ENCODE results near the gene MTG1.

Gene MTG1, protein sequence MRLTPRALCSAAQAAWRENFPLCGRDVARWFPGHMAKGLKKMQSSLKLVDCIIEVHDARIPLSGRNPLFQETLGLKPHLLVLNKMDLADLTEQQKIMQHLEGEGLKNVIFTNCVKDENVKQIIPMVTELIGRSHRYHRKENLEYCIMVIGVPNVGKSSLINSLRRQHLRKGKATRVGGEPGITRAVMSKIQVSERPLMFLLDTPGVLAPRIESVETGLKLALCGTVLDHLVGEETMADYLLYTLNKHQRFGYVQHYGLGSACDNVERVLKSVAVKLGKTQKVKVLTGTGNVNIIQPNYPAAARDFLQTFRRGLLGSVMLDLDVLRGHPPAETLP

DNA sequence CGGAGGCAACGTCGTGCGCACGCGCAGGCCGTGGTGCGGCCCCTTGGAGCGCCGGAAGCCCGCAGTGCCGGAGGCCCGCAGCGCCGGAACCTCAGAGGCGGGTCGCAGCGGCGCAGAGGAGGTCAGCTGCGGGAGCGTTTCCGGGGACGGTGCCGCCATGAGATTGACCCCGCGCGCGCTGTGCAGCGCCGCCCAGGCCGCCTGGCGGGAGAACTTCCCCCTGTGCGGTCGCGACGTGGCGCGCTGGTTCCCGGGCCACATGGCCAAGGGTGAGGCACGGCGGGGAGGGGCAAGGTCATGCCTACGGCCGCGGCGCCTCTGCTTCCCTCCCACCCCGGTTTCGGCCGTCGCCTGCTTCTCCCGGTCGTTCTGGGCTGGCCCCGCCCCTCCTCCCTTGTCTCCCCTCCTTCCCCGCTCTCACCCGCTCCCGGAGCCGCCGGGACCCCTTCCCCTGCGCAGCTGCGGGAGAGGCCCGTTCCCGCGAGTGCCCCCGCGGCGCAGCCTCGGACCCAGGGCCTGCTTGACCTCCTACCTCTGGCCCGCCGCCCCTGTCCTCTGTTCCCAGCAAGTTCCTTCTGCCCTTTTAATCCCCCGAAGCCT lies at the start of gene MTG1:
Gene MTG1, plus strand, starts transcription at position 94 of the 600 bp plus-strand sequence. Its CDS starts 64 bp downstream, at position 158.
- peak; percentile 47 to 73 for DNase-seq

DNA sequence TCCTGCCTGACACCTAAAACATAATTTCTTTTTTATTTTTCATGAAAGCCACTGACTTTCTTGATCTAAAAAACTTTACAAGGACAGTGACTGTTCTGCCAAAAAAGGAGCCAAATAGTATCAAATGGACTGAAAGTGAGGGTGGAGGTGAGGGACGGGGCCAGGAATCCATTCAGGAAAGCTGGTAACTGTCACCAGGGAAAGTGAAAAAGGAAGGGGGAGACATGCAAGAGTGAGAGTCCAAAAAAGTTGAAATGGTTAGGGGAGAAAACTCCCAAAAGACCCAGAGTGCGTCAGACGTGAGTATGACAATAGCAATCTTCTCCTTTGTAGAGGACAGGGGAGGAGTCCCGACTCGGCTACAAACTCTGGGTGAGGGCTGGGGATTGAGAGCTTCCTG lies 49.7 kb upstream of the MTG1 start:
- no peak for DNase-seq

DNA sequence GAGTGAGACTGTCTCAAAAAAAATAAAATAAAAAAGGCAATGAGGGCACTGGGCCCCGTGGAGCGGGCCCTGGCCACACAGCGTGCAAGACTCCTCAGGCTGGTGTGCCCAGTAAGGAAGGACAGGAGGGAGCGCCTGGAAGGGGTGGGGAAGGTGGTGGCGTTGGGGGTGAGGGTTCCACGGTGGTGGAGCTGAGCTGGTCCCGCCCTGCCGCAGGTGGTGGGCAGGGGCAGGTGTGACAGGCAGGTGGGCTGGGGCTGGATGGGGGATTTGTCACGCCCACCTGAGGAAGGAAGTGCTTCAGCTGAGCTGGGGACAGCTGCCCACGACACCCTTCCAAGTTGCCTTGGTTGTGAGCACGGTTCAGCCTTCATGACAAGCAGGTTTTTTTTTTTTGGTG lies 47.5 kb upstream of the MTG1 start:
- DNase-seq: no peak

DNA sequence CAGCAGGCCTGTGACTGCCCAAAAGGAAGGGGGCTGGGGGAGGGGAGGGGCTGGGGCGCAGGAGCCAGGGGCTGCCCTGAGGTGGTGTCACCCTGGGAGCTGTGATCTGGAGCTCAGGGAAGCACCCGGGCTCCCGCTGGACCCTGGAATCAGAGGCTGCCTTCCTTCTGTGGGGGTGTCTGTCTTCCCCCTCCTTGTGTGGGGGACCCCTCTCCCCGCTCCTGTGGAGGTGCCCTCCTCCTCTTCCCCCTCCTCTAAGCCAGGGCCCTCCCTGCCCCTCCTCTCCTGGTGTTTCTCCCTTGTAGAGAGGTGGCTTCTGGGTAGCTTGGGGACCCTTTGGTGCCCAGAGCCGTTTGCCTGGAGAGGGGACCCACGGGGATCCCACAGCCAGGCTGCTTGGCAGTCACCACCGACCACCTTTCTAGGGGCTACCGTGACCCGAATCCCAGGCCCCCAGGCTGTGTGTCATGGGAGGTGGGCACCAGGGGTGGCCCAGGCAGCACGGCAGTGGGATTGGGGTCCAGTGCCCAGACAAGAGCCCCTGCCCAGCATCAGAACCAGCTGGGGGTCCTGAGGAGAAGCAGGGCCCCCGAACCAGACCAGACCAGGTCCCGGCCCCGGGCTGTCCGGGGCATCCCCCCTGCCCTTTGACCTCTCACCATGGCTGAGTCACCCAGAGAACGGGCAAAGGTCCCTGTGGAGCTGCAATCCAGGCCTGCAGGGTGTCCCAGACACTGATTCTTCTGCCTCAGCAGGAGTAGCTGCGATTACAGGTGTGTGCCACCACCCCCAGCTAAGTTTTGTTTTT lies 46.0 kb upstream of the MTG1 start:
- no peak for DNase-seq

DNA sequence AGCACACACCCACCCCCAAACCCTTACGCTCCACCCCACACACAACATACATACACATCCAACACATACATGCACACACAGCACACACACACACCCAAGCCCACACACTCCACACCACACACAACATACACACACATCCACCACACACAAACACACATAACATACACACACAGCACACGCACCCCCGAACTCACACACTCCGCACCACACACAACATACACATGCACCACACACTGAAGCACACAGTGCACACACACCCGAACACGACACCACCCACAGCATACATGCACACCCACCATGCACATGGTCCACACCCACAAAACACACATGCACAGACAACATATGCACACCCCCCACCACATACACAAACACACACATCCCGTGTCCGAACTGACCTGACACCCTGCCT lies 44.8 kb upstream of the MTG1 start:
- no peak for DNase-seq

DNA sequence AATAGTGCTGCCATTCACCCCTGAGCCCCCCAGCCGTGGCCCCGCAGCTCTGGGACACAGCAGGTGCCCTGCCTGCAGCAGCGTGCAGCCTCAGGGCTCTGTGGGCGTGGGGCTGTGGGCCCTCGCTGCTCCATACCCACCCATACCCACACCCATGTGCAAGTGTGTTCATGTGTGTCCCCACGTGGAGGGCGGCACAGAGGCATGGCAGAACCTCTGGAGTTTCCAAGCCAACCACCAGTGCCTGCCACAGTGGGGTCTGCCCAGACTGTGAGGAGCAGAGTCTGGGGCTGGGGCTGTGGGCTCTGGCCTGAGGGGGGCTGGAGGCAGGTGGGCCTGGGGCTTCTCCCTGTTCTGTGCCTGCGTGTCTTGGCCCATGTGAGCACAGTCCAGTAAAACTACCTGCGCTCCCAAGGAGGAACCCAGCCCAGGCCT lies 44.4 kb upstream of the MTG1 start:
- DNase-seq: no peak

DNA sequence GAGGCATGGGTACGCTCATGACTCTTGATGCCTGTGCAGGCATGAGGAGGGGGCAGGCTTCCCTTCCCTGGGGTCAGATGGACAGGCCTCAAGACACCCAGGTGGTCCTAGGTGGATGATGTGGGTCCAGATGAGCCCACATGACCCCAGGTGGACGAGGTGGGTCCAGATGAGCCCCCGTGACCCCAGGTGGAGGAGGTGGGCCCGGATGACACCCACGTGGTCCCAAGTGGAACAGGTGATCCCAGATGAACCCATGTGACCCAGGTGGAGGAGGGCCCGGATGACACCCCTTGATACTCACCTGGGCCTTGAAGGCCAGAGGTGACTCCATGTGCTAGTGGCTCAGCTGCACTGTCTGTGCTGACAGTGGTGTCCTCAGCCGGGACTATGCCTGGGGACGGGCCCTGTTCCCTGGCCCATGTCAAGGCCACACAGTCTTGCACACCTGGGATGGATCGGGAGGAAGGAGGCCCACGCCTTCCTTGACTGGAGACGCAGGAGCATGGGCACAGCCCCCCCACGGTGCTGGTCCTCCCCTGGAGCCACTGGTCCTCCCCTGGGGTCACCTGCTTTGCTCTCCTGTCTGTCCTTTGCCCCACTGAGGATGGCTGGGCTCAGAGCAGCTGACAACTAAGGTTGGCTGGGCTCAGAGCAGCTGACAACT lies 43.5 kb upstream of the MTG1 start:
- no peak for DNase-seq

DNA sequence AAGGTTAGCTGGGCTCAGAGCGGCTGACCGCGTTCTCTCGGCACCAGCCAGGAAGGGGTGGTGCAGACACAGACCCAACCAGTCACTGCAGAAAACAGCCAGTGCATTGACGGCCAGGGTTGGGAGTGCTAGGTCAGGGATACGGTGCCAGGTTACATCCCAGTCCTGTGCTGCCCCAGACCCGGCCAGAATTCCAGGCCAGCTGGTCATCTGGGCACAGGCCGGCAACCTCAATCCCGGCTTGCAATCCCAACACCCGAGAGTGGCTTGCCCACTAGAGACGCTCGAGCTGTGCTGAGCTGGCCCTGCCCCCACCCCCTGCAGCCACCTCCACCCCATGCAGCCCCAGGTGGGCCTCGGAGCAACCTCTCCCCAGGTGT lies 43.0 kb upstream of the MTG1 start:
- DNase-seq: no peak

DNA sequence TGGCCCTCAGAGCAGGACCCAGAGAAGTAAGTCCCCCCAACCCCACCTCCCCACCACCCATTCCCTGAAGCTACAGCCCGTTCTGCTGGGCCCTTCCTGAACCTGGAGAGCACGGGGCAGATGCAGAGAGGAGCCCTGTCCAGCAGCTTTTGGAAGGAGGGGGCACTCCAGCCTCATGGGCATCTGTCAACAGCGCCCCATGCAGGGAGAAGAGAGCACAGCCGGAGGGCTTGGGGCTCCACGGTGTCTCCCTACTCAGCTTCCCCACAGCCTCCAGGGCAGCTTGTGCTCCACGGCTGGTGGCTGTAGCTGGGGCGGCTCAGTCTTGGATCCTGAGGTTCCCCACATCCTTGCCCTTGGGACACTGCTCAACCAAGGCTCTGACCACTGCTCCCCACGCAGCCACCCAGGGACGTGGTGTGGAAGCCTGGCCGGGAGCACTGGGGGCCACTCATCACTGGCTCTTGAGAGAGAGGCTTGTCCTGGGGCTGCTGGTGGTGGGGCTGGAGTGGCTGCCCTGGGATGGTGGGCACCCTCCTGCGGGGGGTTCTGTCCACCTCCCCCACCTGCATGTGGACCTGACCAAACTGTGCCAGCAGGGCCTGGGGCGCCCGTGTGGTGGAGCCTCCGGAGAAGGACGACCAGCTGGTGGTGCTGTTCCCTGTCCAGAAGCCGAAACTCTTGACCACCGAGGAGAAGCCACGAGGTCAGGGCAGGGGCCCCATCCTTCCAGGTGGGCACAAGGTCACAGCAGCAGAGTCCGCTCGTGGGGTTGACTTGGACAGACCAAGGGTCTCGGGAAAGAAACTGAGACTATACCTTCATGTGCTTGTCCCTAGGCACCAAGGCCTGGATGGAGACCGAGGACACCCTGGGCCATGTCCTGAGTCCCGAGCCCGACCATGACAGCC lies 42.3 kb upstream of the MTG1 start:
- DNase-seq: no peak

DNA sequence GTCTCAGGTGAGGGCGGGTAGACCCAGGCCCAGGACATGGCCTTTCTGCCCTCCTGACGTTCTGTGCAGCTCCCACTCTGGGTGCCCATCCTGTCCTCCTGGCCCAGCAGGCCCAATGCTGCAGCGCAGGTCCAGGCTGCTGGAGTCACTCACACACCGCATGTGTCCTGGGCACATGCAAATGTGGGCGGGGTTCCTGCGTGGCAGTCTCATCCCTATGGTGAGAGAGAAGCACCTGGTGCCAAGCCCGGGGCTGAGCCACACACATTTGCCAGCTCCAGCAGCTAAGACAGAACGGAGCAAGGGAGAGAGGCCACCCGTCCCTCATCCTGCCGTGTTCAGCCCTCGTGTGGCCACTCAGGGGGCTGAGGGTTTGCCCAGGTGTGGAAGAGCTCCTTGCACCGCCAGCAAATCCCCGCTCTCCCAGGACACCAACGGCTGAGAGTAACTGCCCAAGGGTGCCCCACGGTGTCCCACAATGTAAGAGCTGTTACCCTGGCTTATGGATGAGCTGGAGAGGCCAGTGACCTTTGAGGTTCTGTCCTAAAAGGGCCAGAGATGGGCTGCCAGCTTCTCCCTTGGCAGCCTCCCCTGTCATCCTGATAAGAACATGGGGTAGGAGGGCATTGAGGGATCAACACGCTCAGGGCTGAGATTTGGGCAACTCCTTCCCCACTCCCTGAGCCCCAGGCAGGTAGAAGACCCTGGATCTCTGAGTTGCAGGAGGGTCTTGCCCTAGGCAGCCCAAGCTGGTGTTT lies 40.6 kb upstream of the MTG1 start:
- no peak for DNase-seq

DNA sequence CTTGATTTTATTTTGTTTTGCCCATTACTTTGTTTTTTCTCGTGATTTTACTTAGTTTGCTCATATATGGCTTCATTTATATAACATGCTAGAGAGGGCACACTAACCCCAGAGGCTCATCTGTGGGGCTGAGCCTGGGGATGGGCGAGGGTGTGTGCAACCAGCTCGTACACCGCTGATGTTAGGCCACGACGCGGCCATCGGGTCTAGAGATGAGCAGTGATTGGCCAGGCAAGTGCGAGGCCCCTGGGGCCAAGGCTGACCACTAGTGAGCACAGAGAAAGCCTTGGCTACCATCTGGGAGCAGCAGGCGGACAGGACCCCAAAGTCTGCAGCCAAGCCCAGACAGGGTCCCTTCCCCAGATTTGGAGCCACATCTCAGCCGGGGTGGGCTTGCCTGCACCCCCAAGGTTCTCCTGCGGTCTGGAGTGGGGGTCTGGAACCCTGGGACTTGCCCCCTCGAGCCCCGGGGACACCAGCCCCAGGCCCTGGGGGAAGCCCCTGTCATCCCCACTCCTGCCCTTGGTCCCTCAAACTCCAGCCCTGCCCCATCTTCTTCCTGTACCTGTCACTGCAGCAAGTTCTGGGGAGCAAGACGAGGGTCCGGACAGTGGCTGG lies 39.9 kb upstream of the MTG1 start:
- DNase-seq: no peak

DNA sequence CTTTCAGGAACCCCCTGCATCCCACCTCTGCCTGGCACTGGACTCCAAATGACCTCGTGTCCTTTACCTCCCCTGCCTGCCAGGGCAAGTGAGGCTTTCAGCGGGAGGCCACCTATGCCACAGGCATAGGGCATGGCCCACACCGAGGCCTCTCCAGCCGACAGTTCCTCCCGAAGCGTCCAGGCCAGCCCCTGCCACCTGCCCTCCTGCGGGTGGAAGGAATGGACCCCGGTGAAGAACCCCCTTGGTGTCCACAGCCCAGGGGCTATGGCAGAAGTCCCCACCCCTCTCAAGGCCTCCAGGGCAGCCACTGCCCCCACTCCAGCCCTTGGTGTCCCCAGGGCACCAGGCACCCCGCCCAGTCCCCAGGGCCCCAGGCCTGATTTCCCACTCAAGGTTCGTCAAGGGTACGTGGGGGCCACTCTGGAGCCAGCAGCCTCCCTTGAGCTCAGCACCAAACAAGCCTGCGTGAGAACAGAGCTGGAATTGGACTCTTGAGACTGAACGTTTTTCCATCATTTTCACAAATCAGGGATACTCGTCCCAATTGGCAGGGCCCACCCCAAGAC lies 39.2 kb upstream of the MTG1 start:
- no peak for DNase-seq

DNA sequence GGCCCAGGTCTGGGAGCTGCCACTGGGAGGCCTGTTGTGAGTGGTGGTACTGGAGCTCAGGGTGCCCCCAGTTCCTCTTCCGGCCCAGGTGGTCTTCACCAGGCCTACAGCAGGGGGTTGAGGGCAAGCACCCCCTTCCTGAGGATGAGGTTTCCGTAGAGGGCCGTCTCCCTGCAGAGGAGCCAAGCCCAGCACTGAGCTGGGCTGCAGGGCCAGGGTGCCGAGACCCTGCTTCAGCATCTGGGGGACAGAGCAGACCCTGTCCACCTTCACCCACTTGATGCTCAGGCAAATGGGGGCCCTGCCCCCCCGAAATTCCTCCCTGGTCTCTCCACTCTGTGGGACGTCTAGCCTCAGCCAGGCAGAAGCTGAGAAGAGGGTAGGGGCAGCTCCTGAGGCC lies 38.7 kb upstream of the MTG1 start:
- no peak for DNase-seq

DNA sequence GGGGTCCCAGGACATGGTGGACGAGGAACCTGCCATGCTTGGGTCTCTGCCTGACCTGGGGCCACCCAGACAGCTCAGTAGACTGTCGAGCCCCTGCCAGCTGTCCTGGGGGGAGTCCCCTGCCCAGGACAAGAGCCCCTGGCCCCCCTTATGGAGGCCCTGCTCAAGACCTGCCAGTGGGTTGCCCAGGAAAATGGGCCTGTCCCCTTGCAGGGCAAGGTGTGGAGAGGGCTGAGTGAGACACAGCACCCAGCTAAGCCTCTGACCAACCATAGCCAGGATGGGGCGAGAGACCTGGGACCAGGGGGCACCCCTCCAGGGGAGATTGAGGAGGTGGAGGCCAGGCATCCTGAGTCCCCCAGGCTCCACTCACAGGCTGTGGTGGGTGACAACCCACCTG lies 38.0 kb upstream of the MTG1 start:
- DNase-seq: no peak

DNA sequence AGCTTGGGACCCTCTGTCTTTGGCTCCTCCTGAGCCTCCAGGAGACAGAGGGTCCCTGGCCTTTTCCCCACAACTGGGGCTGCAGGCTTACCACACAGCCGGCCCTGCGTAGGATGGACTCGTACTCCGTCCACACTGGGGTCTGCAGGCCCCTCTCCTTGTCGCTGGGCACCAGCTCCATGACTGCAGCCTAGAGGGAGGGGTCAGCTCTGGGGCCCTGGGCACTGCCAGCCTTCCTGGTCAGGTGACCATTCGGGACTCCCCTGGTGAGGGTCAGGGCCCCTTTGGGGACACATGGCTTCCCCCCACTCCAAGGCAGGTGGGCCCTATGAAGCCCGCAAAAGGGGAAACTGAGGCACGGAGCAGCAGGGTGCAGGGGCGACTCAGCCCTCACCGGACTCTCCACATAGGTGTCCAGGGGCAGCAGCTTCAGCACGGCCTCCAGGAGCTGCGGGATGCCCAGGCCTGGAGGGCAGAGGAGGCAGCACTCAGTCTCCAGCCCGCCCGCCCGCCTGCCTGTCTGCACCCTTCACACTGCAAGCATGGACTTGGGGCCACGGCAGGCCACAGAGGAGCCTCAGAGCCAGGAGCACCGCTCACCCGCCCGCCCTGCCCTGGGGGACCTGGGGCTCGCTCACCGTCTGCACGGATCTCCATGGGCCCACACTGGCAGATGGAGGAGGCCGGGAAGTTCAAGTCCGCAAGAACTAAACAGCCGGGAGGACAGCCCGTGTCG lies 37.2 kb upstream of the MTG1 start:
- DNase-seq: no peak

DNA sequence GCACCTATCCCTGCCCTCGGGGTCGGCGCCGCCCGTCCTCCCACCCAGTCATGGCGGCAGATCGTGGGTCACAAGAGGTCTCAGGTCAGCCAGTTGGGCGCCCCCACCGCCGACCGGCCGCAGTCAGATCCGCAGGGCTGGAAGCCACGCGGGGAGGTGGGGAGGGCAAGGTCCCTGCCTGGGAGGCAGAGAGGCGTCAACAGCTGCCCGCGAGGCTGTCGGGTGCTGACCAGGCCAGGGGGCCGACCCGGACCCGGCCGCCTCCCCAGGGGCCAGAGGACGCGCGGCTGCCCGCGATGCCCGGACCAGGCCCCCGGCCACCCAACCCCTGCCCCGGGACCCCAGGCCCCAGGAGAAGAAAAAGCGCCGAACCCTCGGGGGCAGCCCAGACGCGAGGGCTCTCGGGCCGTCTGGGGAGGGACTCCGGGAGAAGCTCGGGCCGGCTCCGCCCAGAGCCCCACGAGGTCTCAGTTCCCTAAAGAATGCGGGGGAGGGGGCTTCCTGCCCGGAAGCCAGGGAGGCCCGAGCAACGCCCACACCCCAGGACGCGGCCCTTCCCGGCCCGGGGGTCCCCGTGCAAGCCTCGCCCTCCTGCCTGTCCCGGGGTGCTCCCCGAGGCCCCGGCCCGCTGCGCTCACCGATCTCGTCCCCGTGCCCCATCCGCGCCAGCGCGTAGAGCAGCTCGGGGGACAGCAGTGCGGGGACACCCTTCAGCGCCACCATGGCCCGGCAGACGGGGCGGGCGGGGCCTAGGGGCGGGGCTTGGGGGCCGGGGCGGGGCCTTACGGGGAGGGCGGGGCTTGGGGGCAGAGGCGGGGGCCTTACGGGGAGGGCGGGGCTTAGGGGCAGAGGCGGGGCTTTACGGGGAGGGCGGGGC lies 36.4 kb upstream of the MTG1 start, which contains the start of gene FUOM:
Gene FUOM, minus strand, starts transcription at position 735 of the 877 bp plus-strand sequence. Its CDS starts 12 bp downstream, at position 723.
- peak in 1 of 2 experiments; percentile 37 for DNase-seq

DNA sequence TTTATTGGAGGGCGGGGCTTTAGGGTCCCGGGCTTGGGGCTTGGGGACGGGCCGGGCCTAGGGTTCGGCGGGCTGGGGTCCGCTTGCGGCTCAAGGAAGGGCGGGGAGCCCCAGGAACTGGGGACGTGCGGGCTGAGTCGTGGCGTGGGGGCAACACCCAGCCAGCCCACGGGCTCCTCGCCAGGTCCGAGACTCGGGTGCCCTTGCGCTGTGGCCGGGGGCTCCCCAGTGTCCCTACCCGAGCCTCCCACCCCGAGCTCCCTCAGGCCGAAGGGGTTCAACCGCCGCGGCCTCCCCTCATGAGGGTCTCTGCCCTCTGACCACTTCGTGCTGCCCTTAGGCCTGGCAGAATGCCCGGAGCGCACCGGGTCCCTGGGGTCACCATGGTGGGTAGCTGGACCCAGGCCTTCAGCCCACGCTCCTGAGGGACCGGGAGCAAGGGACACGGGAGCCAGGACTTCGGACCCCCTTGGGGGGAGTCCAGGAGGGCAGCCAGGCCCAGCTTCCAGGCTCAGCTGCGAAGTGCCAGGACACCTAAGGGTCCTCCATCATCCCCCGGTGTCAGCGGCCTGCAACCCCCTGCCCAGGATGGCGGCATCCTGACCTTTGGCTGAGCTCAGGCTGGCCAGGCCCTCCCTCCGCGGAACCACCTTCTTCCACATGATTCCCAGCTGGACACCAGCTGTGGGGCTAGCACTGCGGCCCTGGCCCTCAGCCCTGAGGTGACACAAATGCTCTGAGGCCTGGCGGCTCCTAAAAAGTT lies 35.6 kb upstream of the MTG1 start:
- no peak for DNase-seq

DNA sequence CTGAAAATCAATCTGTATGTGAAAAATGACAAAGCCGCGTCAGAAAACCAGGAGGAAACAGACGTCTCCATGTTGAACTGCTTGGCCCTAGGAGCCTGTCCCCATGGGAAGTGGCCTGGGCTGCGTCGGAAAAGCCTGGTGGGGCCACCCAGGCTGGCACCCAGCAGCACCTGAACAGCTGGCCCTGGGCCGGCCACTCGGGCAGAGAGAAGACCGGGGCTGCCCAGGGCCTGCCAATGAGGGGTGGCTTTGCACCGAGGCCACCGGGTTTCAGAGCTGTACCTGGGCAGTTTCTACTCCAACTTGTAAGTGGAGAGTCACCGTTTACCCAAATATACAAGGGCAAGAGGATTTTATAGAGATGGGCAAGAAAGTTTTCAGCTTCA lies 35.0 kb upstream of the MTG1 start:
- DNase-seq: no peak
